ENCODE results near the gene MTUS2.

DNA sequence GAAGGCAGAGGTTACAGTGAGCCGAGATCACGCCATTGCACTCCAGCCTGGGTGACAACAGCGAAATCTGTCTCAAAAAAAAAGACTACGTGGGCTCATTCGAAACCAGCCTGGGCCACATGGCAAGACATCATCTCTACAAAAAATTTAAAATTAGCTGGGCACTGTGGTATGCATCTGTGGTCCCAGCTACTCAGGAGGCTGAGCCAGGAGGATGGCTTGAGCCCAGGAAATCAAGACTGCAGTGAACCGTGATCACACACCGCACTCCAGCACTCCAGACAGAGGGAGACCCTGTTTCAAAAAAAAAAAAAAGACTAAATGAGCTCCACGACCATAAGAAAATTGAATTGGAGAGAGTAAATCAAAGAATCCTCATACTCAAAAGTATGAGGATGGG is 722.2 kb downstream of the MTUS2 start:
- TF ChIP-seq POLR2A (IDR thresholded peaks at IDR 0.05; ENCODE audit: low read depth, low read length) (no peak), SPI1 (IDR thresholded peaks at IDR 0.05; ENCODE audit: low read depth, low read length) (no peak), POLR2AphosphoS5 (IDR thresholded peaks at IDR 0.05; ENCODE audit: low read depth, low read length) (no peak), TAF1 (IDR thresholded peaks at IDR 0.05; ENCODE audit: low read depth, low read length) (no peak), POU2F2 (IDR thresholded peaks at IDR 0.05; ENCODE audit: low read depth, low read length) (no peak)
